ENCODE results near the gene ANKRD33B. TPM values are rescaled to one million over a fixed set of nuclear protein-coding genes. Genes with fewer than 3 reads are reported as not detected.

Gene ANKRD33B
- total and polyA plus RNA-seq, 7 experiments from 2014 or later, result 0.20 to 10.1 (median 0.75) TPM; not detected in 1

DNA sequence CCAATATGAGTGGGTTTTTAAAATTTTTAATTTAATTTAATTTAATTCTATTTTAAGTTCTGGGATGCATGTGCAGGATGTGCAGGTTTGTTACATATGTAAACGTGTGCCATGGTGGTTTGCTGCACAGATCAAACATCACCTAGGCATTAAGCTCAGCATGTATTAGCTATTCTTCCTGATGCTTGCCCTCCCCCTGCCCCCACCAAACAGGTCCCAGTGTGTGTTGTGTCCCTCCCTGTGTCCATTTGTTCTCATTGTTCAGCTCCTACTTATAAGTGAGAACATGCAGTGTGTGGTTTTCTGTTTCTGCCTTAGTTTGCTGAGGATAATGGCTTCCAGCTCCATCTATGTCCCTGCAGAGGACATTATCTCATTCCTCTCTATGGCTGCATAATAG is 35.0 kb upstream of the ANKRD33B start:
- H3K27ac Mint-ChIP-seq, result no peak overlapping the region
- H3K36me3 Mint-ChIP-seq, result peaks cover 0 to 4% (median 0%) of the 10 kb centered on the region in 5 donors
- intact Hi-C loops (cut with micrococcal nuclease), result no loop called here
- DNase-seq, result no peak
- ATAC-seq, result no peak
- H3K27me3 Mint-ChIP-seq, result peaks cover 4 to 14% (median 10%) of the 10 kb centered on the region in 5 donors
- Histone ChIP-seq H3K27me3 (ENCODE audit: control insufficient read depth in 2 of 2, insufficient read depth in 2 of 2, low read length in 2 of 2) (no peaks in the 10 kb centered on the region), H3K4me1 (ENCODE audit: control insufficient read depth in 2 of 2, insufficient read depth in 2 of 2, low read length in 2 of 2) (no peaks in the 10 kb centered on the region), H3K27ac (ENCODE audit: low read depth, low read length) (no peak overlapping the region), H3K36me3 (ENCODE audit: control insufficient read depth in 2 of 3, insufficient read depth in 3 of 3, low read length in 3 of 3) (no peaks in the 10 kb centered on the region), H3K4me3 (ENCODE audit: low read length) (no peak overlapping the region), H3K9me3 (ENCODE audit: control insufficient read depth in 2 of 3, low read length in 3 of 3) (no peaks in the 10 kb centered on the region)
- peaks cover 0 to 4% (median 4%) of the 10 kb centered on the region in 7 donors for H3K4me1 Mint-ChIP-seq
- ChIA-PET POLR2A (no interaction called here), CTCF (no interaction called here)
- H3K4me3 Mint-ChIP-seq, result no peak overlapping the region
- H3K9me3 Mint-ChIP-seq, result no peaks in the 10 kb centered on the region

- intact Hi-C loops (cut with micrococcal nuclease), result no loop called here
- CTCF ChIA-PET, result interaction anchor here (0.6 kb wide), 1 partner anchor 173 kb away, joined by 6 read pairs; no protein-coding TSS in a partner anchor
- POLR2A ChIA-PET, result no interaction called here
- DNase-seq (no peak), ATAC-seq (no peak)
- H3K36me3 Mint-ChIP-seq, result peaks cover 0 to 4% (median 0%) of the 10 kb centered on the region in 5 donors
- no peaks in the 10 kb centered on the region for H3K27me3 ChIP-seq (ENCODE audit: control insufficient read depth in 2 of 2, insufficient read depth in 2 of 2, low read length in 2 of 2)
- no peaks in the 10 kb centered on the region for H3K9me3 ChIP-seq (ENCODE audit: control insufficient read depth in 2 of 3, low read length in 3 of 3)
- H3K4me1 ChIP-seq (ENCODE audit: control insufficient read depth in 2 of 2, insufficient read depth in 2 of 2, low read length in 2 of 2), result no peaks in the 10 kb centered on the region
- no peak overlapping the region for H3K27ac ChIP-seq (ENCODE audit: low read depth, low read length)
- H3K27ac Mint-ChIP-seq, result no peak overlapping the region
- H3K4me3 Mint-ChIP-seq, result no peak overlapping the region
- peaks cover 0 to 4% (median 4%) of the 10 kb centered on the region in 7 donors for H3K4me1 Mint-ChIP-seq
- peaks cover 4 to 14% (median 10%) of the 10 kb centered on the region in 5 donors for H3K27me3 Mint-ChIP-seq
- H3K36me3 ChIP-seq (ENCODE audit: control insufficient read depth in 2 of 3, insufficient read depth in 3 of 3, low read length in 3 of 3), result no peaks in the 10 kb centered on the region
- H3K4me3 ChIP-seq (ENCODE audit: low read length), result no peak overlapping the region
- no peaks in the 10 kb centered on the region for H3K9me3 Mint-ChIP-seq
These were observed 33.1 kb upstream of the ANKRD33B start for GRCh38 chr5:10530601-10531320.

DNA sequence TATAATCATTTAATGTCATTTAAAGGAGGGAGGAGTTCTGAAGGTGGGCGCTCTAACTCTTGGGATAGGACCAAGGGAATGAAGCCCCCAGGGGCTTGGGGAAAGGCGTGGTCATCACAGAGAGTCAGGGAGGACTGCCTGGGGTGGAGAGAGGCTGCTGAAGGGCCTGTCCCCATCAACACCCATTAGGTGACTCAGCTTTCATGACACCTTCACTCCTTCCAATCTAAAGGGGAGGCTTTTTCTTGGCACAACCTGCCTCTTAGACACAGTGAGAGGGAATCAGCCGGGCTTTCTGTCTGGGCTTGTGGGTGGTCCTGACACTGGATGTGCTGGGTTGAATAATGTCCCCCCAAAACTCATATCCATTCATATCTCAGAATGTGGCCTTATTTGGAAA is 31.4 kb upstream of the ANKRD33B start:
- Mint-ChIP-seq H3K9me3 (peaks cover 0 to 3% (median 0%) of the 10 kb centered on the region in 11 donors), H3K36me3 (peaks cover 0 to 4% (median 0%) of the 10 kb centered on the region in 5 donors), H3K4me3 (peak overlapping the region in 2 of 10 donors; percentile 5 to 26), H3K27me3 (peaks cover 4 to 19% (median 14%) of the 10 kb centered on the region in 5 donors), H3K4me1 (peaks cover 10 to 14% (median 13%) of the 10 kb centered on the region in 7 donors), H3K27ac (no peak overlapping the region)
- intact Hi-C loops (cut with micrococcal nuclease), result no loop called here
- ChIA-PET POLR2A (no interaction called here), CTCF (no interaction called here)
- Histone ChIP-seq H3K36me3 (ENCODE audit: control insufficient read depth in 2 of 3, insufficient read depth in 3 of 3, low read length in 3 of 3) (no peaks in the 10 kb centered on the region), H3K4me1 (ENCODE audit: control insufficient read depth in 2 of 2, insufficient read depth in 2 of 2, low read length in 2 of 2) (no peaks in the 10 kb centered on the region), H3K27ac (ENCODE audit: low read depth, low read length) (no peak overlapping the region), H3K27me3 (ENCODE audit: control insufficient read depth in 2 of 2, insufficient read depth in 2 of 2, low read length in 2 of 2) (no peaks in the 10 kb centered on the region), H3K4me3 (ENCODE audit: low read length) (no peak overlapping the region), H3K9me3 (ENCODE audit: control insufficient read depth in 2 of 3, low read length in 3 of 3) (no peaks in the 10 kb centered on the region)
- ATAC-seq, result no peak
- no peak for DNase-seq

DNA sequence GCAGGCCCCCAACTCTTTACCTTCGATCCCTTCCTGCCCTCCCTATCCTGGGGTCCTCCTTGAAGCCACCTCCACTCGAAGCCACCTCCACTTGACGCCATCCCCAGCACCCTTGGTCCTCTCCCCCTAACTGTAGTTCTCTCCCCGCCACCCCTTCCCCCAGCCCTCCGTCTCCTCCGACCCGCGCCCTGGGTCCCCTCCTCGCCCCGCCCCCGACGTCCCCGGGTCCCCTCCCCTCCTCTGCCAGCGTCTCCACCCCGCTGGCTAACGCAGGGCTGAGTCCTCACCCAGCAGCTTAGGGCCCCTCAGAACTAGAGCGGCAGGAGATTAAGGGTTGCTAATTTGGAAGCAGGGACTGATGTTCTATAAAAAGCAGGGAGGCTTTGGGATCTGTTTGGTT is 30.6 kb upstream of the ANKRD33B start:
- DNase-seq, result no peak
- H3K9me3 Mint-ChIP-seq, result peaks cover 0 to 3% (median 0%) of the 10 kb centered on the region in 11 donors

GRCh38 chr5:10534561-10535530 is 29.0 kb upstream of the ANKRD33B start:
- intact Hi-C loops (cut with micrococcal nuclease), result no loop called here
- Histone ChIP-seq H3K9me3 (ENCODE audit: control insufficient read depth in 2 of 3, low read length in 3 of 3) (no peaks in the 10 kb centered on the region), H3K4me1 (ENCODE audit: control insufficient read depth in 2 of 2, insufficient read depth in 2 of 2, low read length in 2 of 2) (no peaks in the 10 kb centered on the region), H3K27me3 (ENCODE audit: control insufficient read depth in 2 of 2, insufficient read depth in 2 of 2, low read length in 2 of 2) (no peaks in the 10 kb centered on the region), H3K27ac (ENCODE audit: low read depth, low read length) (no peak overlapping the region), H3K36me3 (ENCODE audit: control insufficient read depth in 2 of 3, insufficient read depth in 3 of 3, low read length in 3 of 3) (no peaks in the 10 kb centered on the region), H3K4me3 (ENCODE audit: low read length) (no peak overlapping the region)
- Mint-ChIP-seq H3K9me3 (peaks cover 0 to 3% (median 0%) of the 10 kb centered on the region in 11 donors), H3K4me1 (peaks cover 12 to 19% (median 16%) of the 10 kb centered on the region in 7 donors), H3K4me3 (peak overlapping the region in 2 of 10 donors; percentile 47 to 58), H3K36me3 (peaks cover 0 to 4% (median 0%) of the 10 kb centered on the region in 5 donors), H3K27ac (no peak overlapping the region), H3K27me3 (peaks cover 10 to 36% (median 31%) of the 10 kb centered on the region in 5 donors)
- POLR2A ChIA-PET, result no interaction called here
- CTCF ChIA-PET, result interaction anchor here (1.3 kb wide), 1 partner anchor 11 kb away, joined by 3 read pairs; no protein-coding TSS in a partner anchor
- DNase-seq (no peak), ATAC-seq (no peak)

More for the DNA sequence above, 30.6 kb upstream of the ANKRD33B start:
- peaks cover 12 to 18% (median 16%) of the 10 kb centered on the region in 7 donors for H3K4me1 Mint-ChIP-seq
- H3K4me3 Mint-ChIP-seq, result no peak overlapping the region
- peaks cover 0 to 4% (median 0%) of the 10 kb centered on the region in 5 donors for H3K36me3 Mint-ChIP-seq
- H3K27ac Mint-ChIP-seq, result no peak overlapping the region
- intact Hi-C loops (cut with micrococcal nuclease), result no loop called here
- Histone ChIP-seq H3K4me3 (ENCODE audit: low read length) (no peak overlapping the region), H3K4me1 (ENCODE audit: control insufficient read depth in 2 of 2, insufficient read depth in 2 of 2, low read length in 2 of 2) (no peaks in the 10 kb centered on the region), H3K9me3 (ENCODE audit: control insufficient read depth in 2 of 3, low read length in 3 of 3) (no peaks in the 10 kb centered on the region), H3K27ac (ENCODE audit: low read depth, low read length) (no peak overlapping the region), H3K36me3 (ENCODE audit: control insufficient read depth in 2 of 3, insufficient read depth in 3 of 3, low read length in 3 of 3) (no peaks in the 10 kb centered on the region), H3K27me3 (ENCODE audit: control insufficient read depth in 2 of 2, insufficient read depth in 2 of 2, low read length in 2 of 2) (no peaks in the 10 kb centered on the region)
- CTCF ChIA-PET, result no interaction called here
- H3K27me3 Mint-ChIP-seq, result peaks cover 10 to 24% (median 19%) of the 10 kb centered on the region in 5 donors
- ATAC-seq, result no peak
- POLR2A ChIA-PET, result no interaction called here

DNA sequence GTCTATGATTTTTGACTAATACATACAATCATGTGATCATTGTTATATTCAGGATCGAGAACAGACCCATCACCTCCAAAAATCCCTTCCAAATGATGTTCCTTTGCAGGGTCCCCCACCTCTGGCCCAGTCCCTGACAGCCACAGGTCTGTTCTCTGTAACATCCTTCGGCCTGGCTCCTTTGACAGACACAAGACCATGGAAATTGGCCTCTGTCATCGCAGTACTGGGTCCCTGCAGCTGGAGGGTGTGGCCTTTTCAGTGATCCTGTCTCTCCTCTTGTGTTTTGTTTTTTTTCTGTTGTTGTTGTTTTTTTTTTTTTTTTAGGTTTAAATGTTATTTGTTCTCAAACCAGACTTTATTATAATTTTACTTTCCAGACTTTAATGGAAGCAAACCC is 27.4 kb upstream of the ANKRD33B start:
- no peaks in the 10 kb centered on the region for H3K9me3 ChIP-seq (ENCODE audit: control insufficient read depth in 2 of 3, low read length in 3 of 3)
- Mint-ChIP-seq H3K27ac (peak overlapping the region in 1 of 9 donors; percentile 52), H3K36me3 (no peaks in the 10 kb centered on the region), H3K27me3 (peaks cover 6 to 43% (median 30%) of the 10 kb centered on the region in 5 donors), H3K4me3 (peak overlapping the region in 5 of 10 donors; percentile 39 to 84 (median 80)), H3K9me3 (peaks cover 0 to 3% (median 0%) of the 10 kb centered on the region in 11 donors), H3K4me1 (peaks cover 12 to 19% (median 16%) of the 10 kb centered on the region in 7 donors)
- ChIA-PET POLR2A (no interaction called here), CTCF (no interaction called here)
- no peak overlapping the region for H3K27ac ChIP-seq (ENCODE audit: low read depth, low read length)
- H3K4me1 ChIP-seq (ENCODE audit: control insufficient read depth in 2 of 2, insufficient read depth in 2 of 2, low read length in 2 of 2), result no peaks in the 10 kb centered on the region
- intact Hi-C loops (cut with micrococcal nuclease), result no loop called here
- no peaks in the 10 kb centered on the region for H3K36me3 ChIP-seq (ENCODE audit: control insufficient read depth in 2 of 3, insufficient read depth in 3 of 3, low read length in 3 of 3)
- H3K4me3 ChIP-seq (ENCODE audit: low read length), result no peak overlapping the region
- DNase-seq (no peak), ATAC-seq (no peak)
- H3K27me3 ChIP-seq (ENCODE audit: control insufficient read depth in 2 of 2, insufficient read depth in 2 of 2, low read length in 2 of 2), result no peaks in the 10 kb centered on the region

All from naive thymus-derived CD4-positive, alpha-beta T cell (primary cell).